Mesenchymal stem cell (in vitro differentiated cells and primary cell): ENCODE measurements around the gene FCAR. TPM values are rescaled to one million over a fixed set of nuclear protein-coding genes. Genes with fewer than 3 reads are reported as not detected.
"Not testable (repeated sequence)": the region's sequence is repeated elsewhere in the genome, so short reads cannot be mapped to it uniquely, and the experiment has no call there.

Experiments used
- DNase-seq: peaks from one replicate; pipeline ENCODE4 v3.0.0-alpha.2; 2013
- H2AFZ ChIP-seq: one replicate; pipeline ENCODE4 v1.6.1; 2013; ENCODE audit warnings: low read depth, mild to moderate bottlenecking, control low read depth, inconsistent platforms, low read length, moderate library complexity
- H2AK5ac ChIP-seq: 2 replicates; pipeline ENCODE4 v1.6.1; 2013; ENCODE audit warnings: low read length, moderate library complexity, mild to moderate bottlenecking, inconsistent platforms; ENCODE audit not compliant: severe bottlenecking
- H2BK120ac ChIP-seq: one replicate; pipeline ENCODE4 v1.6.1; 2013; ENCODE audit warnings: low read depth, mild to moderate bottlenecking, inconsistent platforms, low read length, moderate library complexity
- H2BK12ac ChIP-seq, 2 experiments: one replicate each; pipeline ENCODE4 v1.6.1; 2013; ENCODE audit warnings: inconsistent platforms in 2 of 2, low read length in 2 of 2, mild to moderate bottlenecking in 2 of 2, moderate library complexity in 2 of 2, control low read depth in 1 of 2
- H2BK15ac ChIP-seq: one replicate; pipeline ENCODE4 v1.6.1; 2013; ENCODE audit warnings: mild to moderate bottlenecking, low read depth, inconsistent platforms; ENCODE audit not compliant: poor library complexity, severe bottlenecking
- H2BK5ac ChIP-seq: 2 replicates; pipeline ENCODE4 v1.6.1; 2013; ENCODE audit warnings: low read depth, mild to moderate bottlenecking, low read length, control low read depth, inconsistent platforms; ENCODE audit not compliant: poor library complexity, severe bottlenecking
- H3K14ac ChIP-seq, 2 experiments: one replicate each; pipeline ENCODE4 v1.6.1; 2013; ENCODE audit warnings: inconsistent platforms in 2 of 2, low read length in 2 of 2, control low read depth in 1 of 2, mild to moderate bottlenecking in 1 of 2, moderate library complexity in 1 of 2
- H3K18ac ChIP-seq, 2 experiments: one replicate each; pipeline ENCODE4 v1.6.1; 2013; ENCODE audit warnings: inconsistent platforms in 2 of 2, low read length in 2 of 2, control low read depth in 1 of 2, low read depth in 1 of 2, mild to moderate bottlenecking in 1 of 2
- H3K23ac ChIP-seq, 2 experiments: one replicate each; pipeline ENCODE4 v1.6.1; 2013; ENCODE audit warnings: inconsistent platforms in 2 of 2, low read length in 2 of 2, mild to moderate bottlenecking in 2 of 2, moderate library complexity in 2 of 2, control low read depth in 1 of 2
- H3K27ac ChIP-seq: 2 replicates; pipeline ENCODE4 v1.5.1; 2013; ENCODE audit warnings: mild to moderate bottlenecking, moderate library complexity, low read length, control low read depth, inconsistent platforms; ENCODE audit not compliant: poor library complexity, severe bottlenecking
- H3K27me3 ChIP-seq, 2 experiments: 2 replicates each; pipeline versions ENCODE4 v1.6.1 to v1.7.0; 2013; ENCODE audit warnings: low read length in 2 of 2, mild to moderate bottlenecking in 2 of 2, moderate library complexity in 2 of 2, control low read depth in 1 of 2, inconsistent platforms in 1 of 2; ENCODE audit not compliant: control insufficient read depth in 1 of 2, insufficient read depth in 1 of 2
- H3K36me3 ChIP-seq, 2 experiments: 2 replicates each; pipeline versions ENCODE4 v1.6.1 to v1.7.0; 2013; ENCODE audit warnings: low read length in 2 of 2, control low read depth in 1 of 2, inconsistent platforms in 1 of 2, low read depth in 1 of 2, mild to moderate bottlenecking in 1 of 2; ENCODE audit not compliant: insufficient read depth in 2 of 2, control insufficient read depth in 1 of 2
- H3K4ac ChIP-seq, 2 experiments: one replicate each; pipeline ENCODE4 v1.6.1; 2013; ENCODE audit warnings: inconsistent platforms in 2 of 2, low read length in 2 of 2, mild to moderate bottlenecking in 2 of 2, moderate library complexity in 2 of 2, control low read depth in 1 of 2, low read depth in 1 of 2
- H3K4me1 ChIP-seq: 2 replicates; pipeline ENCODE4 v1.6.1; 2013; ENCODE audit warnings: low read depth, low read length, control low read depth; ENCODE audit not compliant: control insufficient read depth, insufficient read depth
- H3K4me2 ChIP-seq: 2 replicates; pipeline ENCODE4 v1.6.1; 2013; ENCODE audit warnings: low read length, mild to moderate bottlenecking, inconsistent platforms; ENCODE audit not compliant: poor library complexity, severe bottlenecking
- H3K4me3 ChIP-seq, 2 experiments: 2 replicates each; pipeline versions ENCODE4 v1.5.1 to v1.7.0; 2013; ENCODE audit warnings: low read length in 2 of 2, mild to moderate bottlenecking in 2 of 2, control low read depth in 1 of 2, low read depth in 1 of 2; ENCODE audit not compliant: insufficient read depth in 1 of 2
- H3K79me1 ChIP-seq: replicated peaks from 2 replicates; pipeline ENCODE4 v1.6.1; 2013; ENCODE audit warnings: mild to moderate bottlenecking, control low read depth, low read length, inconsistent platforms; ENCODE audit not compliant: poor library complexity, severe bottlenecking
- H3K9ac ChIP-seq: 2 replicates; pipeline ENCODE4 v1.7.0; 2013; ENCODE audit warnings: mild to moderate bottlenecking, low read length, moderate library complexity
- H3K9me3 ChIP-seq: 2 replicates; pipeline ENCODE4 v1.7.0; 2013; ENCODE audit warnings: mild to moderate bottlenecking, low read length; ENCODE audit not compliant: control insufficient read depth
- H4K8ac ChIP-seq: one replicate; pipeline ENCODE4 v1.6.1; 2013; ENCODE audit warnings: inconsistent platforms, mild to moderate bottlenecking, low read length, moderate library complexity
- H4K91ac ChIP-seq: one replicate; pipeline ENCODE4 v1.6.1; 2013; ENCODE audit warnings: mild to moderate bottlenecking, low read length, inconsistent platforms
- WGBS: methylation state at CpG from one replicate; pipeline ENCODE4 v1.1.7; 2013; ENCODE audit warnings: mixed read lengths; 5-methylcytosine and 5-hydroxymethylcytosine counted together
- polyA plus RNA-seq, 2 experiments: library from polyadenylated mRNA; stranded (reverse); fragments of 200-250 nt; gene quantifications; one replicate each; pipeline ENCODE4 v1.2.3, GENCODE V29; 2013

FCAR gene
- not detected for polyA plus RNA-seq (2013, experiment 1 of 2)
- polyA plus RNA-seq (2013, experiment 2 of 2): not detected

DNA sequence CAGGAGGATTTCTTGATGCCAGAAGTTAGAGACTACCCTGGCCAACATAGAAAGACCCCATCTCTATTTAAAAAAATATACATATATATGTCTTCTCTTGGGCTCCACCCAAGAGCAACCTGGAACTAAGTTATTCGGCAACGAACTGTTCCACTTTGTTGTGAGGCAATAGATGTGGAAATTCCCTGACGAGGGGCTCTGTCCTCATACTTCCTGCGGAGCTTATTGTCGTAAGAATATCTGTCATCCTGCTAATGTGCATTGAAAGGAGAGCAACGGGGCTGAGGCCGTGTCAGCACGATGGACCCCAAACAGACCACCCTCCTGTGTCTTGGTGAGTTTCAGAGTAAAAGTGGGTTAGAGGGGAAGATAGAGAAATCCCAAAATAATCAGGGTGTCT is at the start of gene FCAR:
TSS of gene FCAR (plus strand) at position 246 of the 400 bp plus-strand sequence. CDS start at position 301, 55 bp downstream.
- H2BK12ac ChIP-seq: no peak within 1 kb of the TSS
- no peaks in the 10 kb centered on the region for H3K27me3 ChIP-seq
- no peak within 1 kb of the TSS for H2AFZ ChIP-seq
- H3K4me2 ChIP-seq: no peak within 1 kb of the TSS
- no peaks in the 10 kb centered on the region for H3K79me1 ChIP-seq
- H2BK15ac ChIP-seq: no peak within 1 kb of the TSS
- no peak within 1 kb of the TSS for H4K91ac ChIP-seq
- WGBS: 81% methylated on average over 8 of the region's 8 CpGs
- no peak within 1 kb of the TSS for H2AK5ac ChIP-seq
- H3K9me3 ChIP-seq: peaks cover 8% of the 10 kb centered on the region
- H3K4me3 ChIP-seq: no peak within 1 kb of the TSS
- H2BK120ac ChIP-seq: no peak within 1 kb of the TSS
- no peak for DNase-seq
- H3K14ac ChIP-seq: no peak within 1 kb of the TSS
- no peak within 1 kb of the TSS for H3K23ac ChIP-seq
- no peak within 1 kb of the TSS for H2BK5ac ChIP-seq
- no peak within 1 kb of the TSS for H4K8ac ChIP-seq
- no peak within 1 kb of the TSS for H3K27ac ChIP-seq
- H3K18ac ChIP-seq: no peak within 1 kb of the TSS
- no peaks in the 10 kb centered on the region for H3K36me3 ChIP-seq
- H3K9ac ChIP-seq: no peak within 1 kb of the TSS
- no peaks in the 10 kb centered on the region for H3K4me1 ChIP-seq
- H3K4ac ChIP-seq: no peak within 1 kb of the TSS

DNA sequence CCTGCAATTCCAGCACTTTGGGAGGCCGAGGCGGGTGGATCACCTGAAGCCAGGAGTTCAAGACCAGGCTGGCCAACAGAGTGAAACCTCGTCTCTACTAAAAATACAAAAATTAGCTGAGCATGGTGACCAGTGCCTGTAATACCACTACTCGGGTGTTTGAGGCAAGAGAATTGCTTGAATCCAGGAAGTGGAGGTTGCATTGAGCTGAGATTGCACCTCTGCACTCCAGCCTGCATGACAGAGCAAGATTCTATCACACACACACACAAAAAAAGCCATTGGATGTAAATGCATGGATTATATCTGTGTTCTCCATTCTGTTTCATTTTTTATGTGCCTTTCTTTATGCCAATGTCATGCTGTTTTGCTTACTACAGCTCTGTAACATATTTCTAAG is 49.6 kb upstream of the FCAR start:
- WGBS: 61% methylated on average over 3 of the region's 4 CpGs
- H3K14ac ChIP-seq, H3K36me3 ChIP-seq, H2BK15ac ChIP-seq, H3K4me1 ChIP-seq, H3K79me1 ChIP-seq, H2AK5ac ChIP-seq, H2BK5ac ChIP-seq, H3K23ac ChIP-seq, H2BK12ac ChIP-seq, DNase-seq, H3K9ac ChIP-seq, H3K18ac ChIP-seq, H3K9me3 ChIP-seq, H4K91ac ChIP-seq, H2BK120ac ChIP-seq, H3K27me3 ChIP-seq, H3K4me3 ChIP-seq, H2AFZ ChIP-seq, H3K27ac ChIP-seq, H4K8ac ChIP-seq, H3K4ac ChIP-seq, H3K4me2 ChIP-seq: not testable (repeated sequence)

DNA sequence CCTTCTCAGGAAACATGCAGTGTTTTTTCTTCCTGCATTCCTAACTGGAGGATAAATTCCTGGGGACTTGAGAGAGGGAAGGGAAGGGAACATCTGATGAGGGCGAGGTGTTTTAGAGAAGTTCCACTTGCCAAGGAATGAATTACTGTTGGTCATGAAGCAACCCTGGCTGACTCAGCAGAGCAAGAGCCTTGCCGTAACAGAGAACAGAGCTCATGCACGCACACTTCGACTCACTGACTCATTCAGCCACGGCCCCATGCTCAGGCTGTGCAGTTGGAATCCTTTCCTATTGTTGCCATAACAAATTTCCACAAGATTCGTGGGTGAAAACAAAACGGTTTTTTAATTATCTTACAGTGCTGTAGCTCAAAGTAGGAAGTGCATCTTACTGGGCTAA is 48.7 kb upstream of the FCAR start:
- not testable (repeated sequence) for H2AK5ac ChIP-seq, H3K14ac ChIP-seq, H3K36me3 ChIP-seq, H3K27me3 ChIP-seq, H3K4me2 ChIP-seq, H3K79me1 ChIP-seq, H4K91ac ChIP-seq, H2BK5ac ChIP-seq, H3K27ac ChIP-seq, H2BK15ac ChIP-seq, H2BK12ac ChIP-seq, H3K18ac ChIP-seq, H3K4ac ChIP-seq, H2BK120ac ChIP-seq, H3K9ac ChIP-seq, H3K23ac ChIP-seq, H3K9me3 ChIP-seq, H3K4me3 ChIP-seq, H4K8ac ChIP-seq, H2AFZ ChIP-seq, H3K4me1 ChIP-seq, DNase-seq
- WGBS: 51% methylated on average over 5 of the region's 7 CpGs

DNA sequence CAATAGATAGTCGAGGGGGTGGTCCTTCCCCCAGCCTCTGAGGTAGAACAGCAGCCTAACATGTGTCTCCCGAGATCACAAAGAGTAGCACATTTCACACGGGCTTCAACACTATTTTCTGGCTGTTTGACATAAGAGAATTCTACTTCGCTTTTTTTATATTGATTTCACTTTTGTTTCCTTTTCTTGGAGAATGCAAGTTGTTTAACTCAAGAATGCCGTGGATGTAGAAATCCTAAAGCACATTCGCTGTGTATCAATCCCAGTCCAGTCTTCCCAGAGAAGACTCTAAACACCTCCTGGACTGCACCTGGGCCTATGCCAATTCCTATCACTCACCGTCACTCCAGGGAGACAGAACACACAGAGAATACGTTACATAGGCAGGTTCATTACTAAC is 46.0 kb upstream of the FCAR start:
- H3K4ac ChIP-seq, H2BK5ac ChIP-seq, DNase-seq, H4K8ac ChIP-seq, H3K4me3 ChIP-seq, H3K9ac ChIP-seq, H2AFZ ChIP-seq, H2BK15ac ChIP-seq, H2BK120ac ChIP-seq, H3K4me2 ChIP-seq, H3K4me1 ChIP-seq, H4K91ac ChIP-seq, H3K27me3 ChIP-seq, H3K18ac ChIP-seq, H3K27ac ChIP-seq, H2BK12ac ChIP-seq, H3K14ac ChIP-seq, H3K79me1 ChIP-seq, H2AK5ac ChIP-seq, H3K36me3 ChIP-seq, H3K9me3 ChIP-seq, H3K23ac ChIP-seq: not testable (repeated sequence)
- 59% methylated on average over 4 of the region's 8 CpGs for WGBS
